ENCODE results near the gene LRCH1.
A peak's percentile ranks its signal among the peaks of the same experiment; 100 is the strongest.

The LRCH1 gene

DNA sequence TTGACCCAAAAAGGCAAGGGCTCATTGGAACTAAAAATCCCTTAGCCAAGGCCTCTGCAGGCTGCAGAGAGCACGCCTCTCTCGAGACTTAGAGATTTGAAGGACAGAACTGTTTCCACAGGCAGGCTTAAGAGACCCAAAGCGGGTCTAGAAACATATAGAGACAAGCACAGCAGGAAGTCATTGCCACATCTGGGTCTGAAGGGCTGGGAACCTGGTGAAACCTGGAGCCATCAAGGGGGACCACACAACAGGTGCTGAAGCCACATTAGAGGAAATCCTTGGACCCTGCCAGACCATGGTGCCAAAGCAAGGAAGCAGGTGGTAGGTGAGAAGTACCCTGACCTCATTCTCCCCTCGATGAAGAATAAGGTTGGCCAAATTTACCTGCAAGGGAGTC lies 33.8 kb upstream of the LRCH1 start:
- no peak overlapping the region for H3K4me3 ChIP-seq (ENCODE audit: control insufficient read depth, low read depth, low read length)
- no peak for DNase-seq (ENCODE audit: low read depth)
- TF ChIP-seq, protein P1, sequence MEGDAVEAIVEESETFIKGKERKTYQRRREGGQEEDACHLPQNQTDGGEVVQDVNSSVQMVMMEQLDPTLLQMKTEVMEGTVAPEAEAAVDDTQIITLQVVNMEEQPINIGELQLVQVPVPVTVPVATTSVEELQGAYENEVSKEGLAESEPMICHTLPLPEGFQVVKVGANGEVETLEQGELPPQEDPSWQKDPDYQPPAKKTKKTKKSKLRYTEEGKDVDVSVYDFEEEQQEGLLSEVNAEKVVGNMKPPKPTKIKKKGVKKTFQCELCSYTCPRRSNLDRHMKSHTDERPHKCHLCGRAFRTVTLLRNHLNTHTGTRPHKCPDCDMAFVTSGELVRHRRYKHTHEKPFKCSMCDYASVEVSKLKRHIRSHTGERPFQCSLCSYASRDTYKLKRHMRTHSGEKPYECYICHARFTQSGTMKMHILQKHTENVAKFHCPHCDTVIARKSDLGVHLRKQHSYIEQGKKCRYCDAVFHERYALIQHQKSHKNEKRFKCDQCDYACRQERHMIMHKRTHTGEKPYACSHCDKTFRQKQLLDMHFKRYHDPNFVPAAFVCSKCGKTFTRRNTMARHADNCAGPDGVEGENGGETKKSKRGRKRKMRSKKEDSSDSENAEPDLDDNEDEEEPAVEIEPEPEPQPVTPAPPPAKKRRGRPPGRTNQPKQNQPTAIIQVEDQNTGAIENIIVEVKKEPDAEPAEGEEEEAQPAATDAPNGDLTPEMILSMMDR (conservative IDR thresholded peaks at IDR 0.05; ENCODE audit: control insufficient read depth, insufficient read depth, low read depth, low read length), result no peak

DNA sequence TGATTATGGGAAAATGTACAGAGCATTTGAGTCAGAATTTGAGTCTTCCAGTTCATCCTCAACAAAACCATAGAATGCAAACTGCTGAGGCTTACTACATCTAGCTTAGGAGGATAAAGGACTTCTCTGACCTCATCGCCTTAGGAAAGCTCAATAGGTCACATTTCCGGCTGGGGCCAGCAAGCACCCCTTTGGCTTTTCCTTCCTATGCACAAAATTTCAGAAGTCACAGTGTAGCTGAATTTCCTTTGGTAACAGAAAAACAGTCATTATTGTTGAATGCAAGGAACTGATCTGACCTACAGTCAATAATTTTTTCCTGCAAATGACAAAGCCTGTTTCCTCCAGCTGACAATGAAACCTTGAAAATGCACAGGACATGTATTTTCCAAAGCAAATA lies 32.8 kb upstream of the LRCH1 start:
- H3K4me3 ChIP-seq (ENCODE audit: control insufficient read depth, low read depth, low read length), result no peak overlapping the region
- no peak for DNase-seq (ENCODE audit: low read depth)
- TF ChIP-seq, protein P1 (conservative IDR thresholded peaks at IDR 0.05; ENCODE audit: control insufficient read depth, insufficient read depth, low read depth, low read length), result no peak

DNA sequence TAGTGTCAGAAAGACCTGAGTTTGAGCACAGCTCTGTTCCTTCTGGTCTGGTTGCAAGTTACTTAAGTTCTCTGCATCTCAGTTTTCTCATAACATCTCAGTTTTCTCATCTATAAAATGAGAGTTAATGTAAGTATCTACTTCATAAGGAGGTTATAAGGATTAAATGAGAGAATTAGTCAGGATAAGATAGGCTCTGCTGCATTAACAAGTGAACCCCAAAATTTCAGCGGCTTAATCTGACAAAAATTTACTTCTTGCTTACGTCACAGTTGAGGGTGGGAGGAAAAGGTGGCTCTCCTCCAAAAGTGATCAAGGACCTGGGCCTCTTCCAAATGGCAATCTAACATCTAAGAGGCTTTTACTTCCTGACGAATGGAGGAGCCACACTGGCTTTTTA lies 31.5 kb upstream of the LRCH1 start:
- TF ChIP-seq, protein P1 (conservative IDR thresholded peaks at IDR 0.05; ENCODE audit: control insufficient read depth, insufficient read depth, low read depth, low read length), result no peak
- no peak for DNase-seq (ENCODE audit: low read depth)
- H3K4me3 ChIP-seq (ENCODE audit: control insufficient read depth, low read depth, low read length), result no peak overlapping the region

DNA sequence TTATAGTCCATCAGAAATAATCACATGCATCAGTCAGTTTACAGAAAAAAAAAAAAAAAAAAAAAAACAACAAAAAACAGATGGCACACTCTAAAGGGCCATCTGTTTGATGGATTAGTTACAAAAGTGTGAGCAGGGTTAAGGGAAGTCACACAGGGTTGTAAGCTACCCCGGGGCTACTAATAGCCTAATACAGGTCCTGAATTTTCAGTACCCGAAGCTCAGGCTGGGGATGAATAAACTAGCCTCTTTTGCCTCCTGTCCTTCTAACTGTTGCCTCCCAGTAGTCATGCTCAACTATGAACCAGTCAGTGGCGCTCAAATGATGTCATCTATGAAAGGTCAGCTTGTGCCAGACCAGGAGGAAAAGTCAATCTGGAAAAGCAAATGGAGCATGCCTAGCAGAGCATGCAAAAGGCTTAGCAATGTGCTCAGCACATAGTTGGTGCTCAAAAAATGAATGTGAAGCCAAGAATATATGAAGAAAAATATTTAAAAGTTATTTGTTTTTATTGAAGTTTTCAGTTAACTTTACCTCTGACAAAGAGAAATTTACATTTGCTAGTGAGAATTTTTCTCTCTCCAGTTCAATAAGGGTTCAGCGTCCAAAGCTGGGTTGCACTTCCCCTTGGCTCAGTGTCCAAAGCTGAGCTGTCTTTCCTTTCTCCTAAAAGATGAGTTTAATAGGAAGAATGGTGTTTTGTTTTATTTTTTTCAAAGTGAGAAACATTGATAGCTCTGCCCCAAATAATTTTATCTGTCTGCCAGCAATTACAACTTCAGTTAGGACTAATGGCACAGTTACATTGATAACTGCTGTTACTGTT lies 30.8 kb upstream of the LRCH1 start:
- no peak overlapping the region for H3K4me3 ChIP-seq (ENCODE audit: control insufficient read depth, low read depth, low read length)
- TF ChIP-seq, protein P1 (conservative IDR thresholded peaks at IDR 0.05; ENCODE audit: control insufficient read depth, insufficient read depth, low read depth, low read length), result no peak
- DNase-seq (ENCODE audit: low read depth), result peak; percentile 24

DNA sequence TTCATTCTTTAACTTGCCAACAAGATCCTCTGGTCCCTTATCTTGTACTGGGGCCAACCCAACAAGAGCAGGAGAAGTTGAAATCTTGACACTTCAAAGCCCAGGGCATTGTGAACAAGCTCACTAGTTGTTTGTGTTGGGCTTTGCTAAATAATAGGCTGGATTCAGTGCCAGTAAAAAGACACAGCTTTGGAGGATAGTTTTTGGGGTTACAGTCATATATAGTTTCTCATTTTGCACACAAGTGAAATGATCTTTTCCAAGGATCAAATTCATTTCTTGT lies 30.3 kb upstream of the LRCH1 start:
- DNase-seq (ENCODE audit: low read depth), result no peak
- TF ChIP-seq, protein P1 (conservative IDR thresholded peaks at IDR 0.05; ENCODE audit: control insufficient read depth, insufficient read depth, low read depth, low read length), result no peak
- H3K4me3 ChIP-seq (ENCODE audit: control insufficient read depth, low read depth, low read length), result no peak overlapping the region

GRCh38 chr13:46523972-46524752 lies 28.8 kb upstream of the LRCH1 start:
- H3K4me3 ChIP-seq (ENCODE audit: control insufficient read depth, low read depth, low read length), result no peak overlapping the region
- peak; percentile 85 for DNase-seq (ENCODE audit: low read depth)
- TF ChIP-seq, protein P1 (conservative IDR thresholded peaks at IDR 0.05; ENCODE audit: control insufficient read depth, insufficient read depth, low read depth, low read length), result no peak

All from fibroblast of mammary gland (primary cell).